Measurements from ENCODE around the gene SLC25A25. TPM values are rescaled to one million over a fixed set of nuclear protein-coding genes. Genes with fewer than 3 reads are reported as not detected.
"Not testable (repeated sequence)": the region's sequence is repeated elsewhere in the genome, so short reads cannot be mapped to it uniquely, and the experiment has no call there.

SLC25A25 gene
- total RNA-seq, 2 experiments from 2014 or later = 15.5 to 16.0 TPM

- CTCF ChIA-PET = interaction anchor here (0.6 to 1.1 kb wide), 4 partner anchors 8 to 119 kb away, joined by 3 read pairs; no protein-coding TSS in a partner anchor
- POLR2A ChIA-PET = interaction anchor here (0.9 kb wide), 1 partner anchor 36 kb away, joined by 3 read pairs; no protein-coding TSS in a partner anchor
Measured at GRCh38 chr9:128062846-128063831, 4.9 kb upstream of the SLC25A25 start.

GRCh38 chr9:128065907-128066712 lies 1.9 kb upstream of the SLC25A25 start:
- ChIA-PET CTCF (interaction anchor here (1.1 to 1.9 kb wide), 2 partner anchors 13 to 32 kb away, joined by 4 read pairs; no protein-coding TSS in a partner anchor), POLR2A (no interaction called here)

- POLR2A ChIA-PET = interaction anchor here (0.7 to 1.4 kb wide), 3 partner anchors 32 to 288 kb away, joined by 3 to 4 read pairs (median 4); no protein-coding TSS in a partner anchor
- CTCF ChIA-PET = interaction anchor here (1.1 to 1.9 kb wide), 2 partner anchors 12 to 33 kb away, joined by 4 read pairs; no protein-coding TSS in a partner anchor
Measured at GRCh38 chr9:128066713-128067644, 1.1 kb upstream of the SLC25A25 start, which contains the start of gene NAIF1. NAIF1 (minus strand) TSS chr9:128067320; CDS start chr9:128067101, 219 bp downstream.

- CTCF ChIA-PET = interaction anchor here (1.1 to 1.6 kb wide), 3 partner anchors 23 to 49 kb away, joined by 3 to 5 read pairs (median 3); no protein-coding TSS in a partner anchor
- POLR2A ChIA-PET = no interaction called here
Measured at GRCh38 chr9:128068386-128069205, 564 bp downstream of the SLC25A25 start.

- ChIA-PET CTCF (interaction anchor here (0.8 to 1.0 kb wide), 2 partner anchors 8 to 93 kb away, joined by 3 read pairs; no protein-coding TSS in a partner anchor), POLR2A (interaction anchor here (0.6 kb wide), 1 partner anchor 96 kb away, joined by 3 read pairs; no protein-coding TSS in a partner anchor)
Measured at GRCh38 chr9:128070874-128071273, 2.8 kb downstream of the SLC25A25 start.

GRCh38 chr9:128071475-128071874 lies 3.4 kb downstream of the SLC25A25 start:
- CTCF ChIA-PET = interaction anchor here (1.0 to 2.0 kb wide), 2 partner anchors 9 to 10 kb away, joined by 3 to 4 read pairs; no protein-coding TSS in a partner anchor
- POLR2A ChIA-PET = not testable (repeated sequence)

GRCh38 chr9:128072144-128073021 lies 4.4 kb downstream of the SLC25A25 start:
- CTCF ChIA-PET = interaction anchor here (0.6 to 2.0 kb wide), 6 partner anchors 9 to 130 kb away, joined by 3 to 6 read pairs (median 4); no protein-coding TSS in a partner anchor
- POLR2A ChIA-PET = no interaction called here

GRCh38 chr9:128073253-128073886 lies 5.3 kb downstream of the SLC25A25 start:
- ChIA-PET POLR2A (interaction anchor here (0.7 kb wide), 1 partner anchor 163 kb away, joined by 5 read pairs; no protein-coding TSS in a partner anchor), CTCF (interaction anchor here (1.0 to 2.0 kb wide), 5 partner anchors 8 to 131 kb away, joined by 4 to 6 read pairs (median 4); no protein-coding TSS in a partner anchor)

- CTCF ChIA-PET = interaction anchor here (0.6 to 0.7 kb wide), 2 partner anchors 10 to 11 kb away, joined by 4 read pairs; no protein-coding TSS in a partner anchor
- POLR2A ChIA-PET = no interaction called here
Measured at GRCh38 chr9:128077847-128078503, 9.9 kb downstream of the SLC25A25 start.

- ChIA-PET CTCF (interaction anchor here (0.5 to 1.1 kb wide), 5 partner anchors 9 to 691 kb away, joined by 4 read pairs; no protein-coding TSS in a partner anchor), POLR2A (interaction anchor here (0.5 kb wide), 1 partner anchor 51 kb away, joined by 4 read pairs; no protein-coding TSS in a partner anchor)
Measured at GRCh38 chr9:128078504-128079434, 10.7 kb downstream of the SLC25A25 start.

- ChIA-PET POLR2A (interaction anchor here (0.6 kb wide), 1 partner anchor 30 kb away, joined by 5 read pairs; no protein-coding TSS in a partner anchor), CTCF (interaction anchor here (0.7 to 0.9 kb wide), 2 partner anchors 12 to 81 kb away, joined by 3 read pairs; no protein-coding TSS in a partner anchor)
Measured at GRCh38 chr9:128080206-128080605, 12.2 kb downstream of the SLC25A25 start.

- POLR2A ChIA-PET = no interaction called here
- CTCF ChIA-PET = interaction anchor here (0.9 to 1.7 kb wide), 2 partner anchors 9 to 11 kb away, joined by 3 to 4 read pairs; no protein-coding TSS in a partner anchor
Measured at GRCh38 chr9:128081056-128081455, 13.0 kb downstream of the SLC25A25 start.

- CTCF ChIA-PET = interaction anchor here (1.3 to 1.8 kb wide), 3 partner anchors 10 to 47 kb away, joined by 3 to 7 read pairs (median 4); no protein-coding TSS in a partner anchor
- POLR2A ChIA-PET = no interaction called here
Measured at GRCh38 chr9:128082151-128082550, 14.1 kb downstream of the SLC25A25 start.

Measured in activated CD8-positive, alpha-beta memory T cell treated with anti-CD3 and anti-CD28 coated beads for 36 hours (primary cell).